ENCODE data around the gene RBSN.

RBSN gene

GRCh38 chr3:15081960-15082664, 16.8 kb downstream of the RBSN start:
- Histone ChIP-seq H3K4me3 (IDR thresholded peaks at IDR 0.05; ENCODE audit: insufficient read depth, low read depth, low read length) (no peak overlapping the region), H3K27ac (no peak overlapping the region), H3K9ac (no peak overlapping the region), H3K4me1 (ENCODE audit: low read depth, poor library complexity, severe bottlenecking) (no peaks in the 10 kb centered on the region), H4K20me1 (ENCODE audit: insufficient read depth) (no peaks in the 10 kb centered on the region), H2AFZ (ENCODE audit: low read depth) (no peak overlapping the region), H3K36me3 (ENCODE audit: insufficient read depth) (no peaks in the 10 kb centered on the region), H3K4me2 (no peak overlapping the region), H3K79me2 (ENCODE audit: insufficient read depth, low read depth) (no peaks in the 10 kb centered on the region), H3K27me3 (ENCODE audit: insufficient read depth, low read depth) (no peaks in the 10 kb centered on the region)
- TF ChIP-seq, protein P1, sequence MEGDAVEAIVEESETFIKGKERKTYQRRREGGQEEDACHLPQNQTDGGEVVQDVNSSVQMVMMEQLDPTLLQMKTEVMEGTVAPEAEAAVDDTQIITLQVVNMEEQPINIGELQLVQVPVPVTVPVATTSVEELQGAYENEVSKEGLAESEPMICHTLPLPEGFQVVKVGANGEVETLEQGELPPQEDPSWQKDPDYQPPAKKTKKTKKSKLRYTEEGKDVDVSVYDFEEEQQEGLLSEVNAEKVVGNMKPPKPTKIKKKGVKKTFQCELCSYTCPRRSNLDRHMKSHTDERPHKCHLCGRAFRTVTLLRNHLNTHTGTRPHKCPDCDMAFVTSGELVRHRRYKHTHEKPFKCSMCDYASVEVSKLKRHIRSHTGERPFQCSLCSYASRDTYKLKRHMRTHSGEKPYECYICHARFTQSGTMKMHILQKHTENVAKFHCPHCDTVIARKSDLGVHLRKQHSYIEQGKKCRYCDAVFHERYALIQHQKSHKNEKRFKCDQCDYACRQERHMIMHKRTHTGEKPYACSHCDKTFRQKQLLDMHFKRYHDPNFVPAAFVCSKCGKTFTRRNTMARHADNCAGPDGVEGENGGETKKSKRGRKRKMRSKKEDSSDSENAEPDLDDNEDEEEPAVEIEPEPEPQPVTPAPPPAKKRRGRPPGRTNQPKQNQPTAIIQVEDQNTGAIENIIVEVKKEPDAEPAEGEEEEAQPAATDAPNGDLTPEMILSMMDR (conservative IDR thresholded peaks at IDR 0.05; ENCODE audit: low read depth, low read length) = no peak

GRCh38 chr3:15079091-15079490, 19.9 kb downstream of the RBSN start:
- no peaks in the 10 kb centered on the region for H3K79me2 ChIP-seq (ENCODE audit: insufficient read depth, low read depth)
- no peaks in the 10 kb centered on the region for H4K20me1 ChIP-seq (ENCODE audit: insufficient read depth)
- H2AFZ ChIP-seq (ENCODE audit: low read depth) = no peak overlapping the region
- no peak overlapping the region for H3K4me3 ChIP-seq (IDR thresholded peaks at IDR 0.05; ENCODE audit: insufficient read depth, low read depth, low read length)
- H3K27me3 ChIP-seq (ENCODE audit: insufficient read depth, low read depth) = no peaks in the 10 kb centered on the region
- TF ChIP-seq, protein P1 (conservative IDR thresholded peaks at IDR 0.05; ENCODE audit: low read depth, low read length) = no peak
- no peak overlapping the region for H3K27ac ChIP-seq
- no peak overlapping the region for H3K4me2 ChIP-seq
- H3K4me1 ChIP-seq (ENCODE audit: low read depth, poor library complexity, severe bottlenecking) = no peaks in the 10 kb centered on the region
- no peak overlapping the region for H3K9ac ChIP-seq
- no peaks in the 10 kb centered on the region for H3K36me3 ChIP-seq (ENCODE audit: insufficient read depth)

DNA sequence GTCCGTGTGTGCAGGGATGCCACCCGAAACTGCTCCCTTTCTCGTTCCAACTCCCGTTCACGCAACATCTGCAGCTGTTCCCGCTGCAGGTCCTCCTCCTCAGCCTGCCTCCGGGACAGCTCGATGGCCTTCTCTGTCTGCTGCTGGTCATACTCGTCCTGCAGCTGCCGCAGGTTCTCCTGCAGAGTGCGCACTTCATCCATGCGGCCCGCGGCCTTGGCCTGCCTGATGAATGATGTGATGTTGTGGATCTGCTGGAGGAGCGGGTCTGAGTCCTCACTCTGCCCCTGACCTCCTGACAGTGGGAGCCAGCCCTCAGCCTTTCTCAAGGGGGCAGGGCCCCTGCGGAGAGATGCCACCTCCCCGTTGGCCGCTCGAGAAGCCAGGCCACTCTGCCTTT, 24.4 kb downstream of the RBSN start:
- H3K9ac ChIP-seq = no peak overlapping the region
- no peaks in the 10 kb centered on the region for H3K79me2 ChIP-seq (ENCODE audit: insufficient read depth, low read depth)
- no peak overlapping the region for H2AFZ ChIP-seq (ENCODE audit: low read depth)
- H3K4me1 ChIP-seq (ENCODE audit: low read depth, poor library complexity, severe bottlenecking) = no peaks in the 10 kb centered on the region
- no peaks in the 10 kb centered on the region for H3K36me3 ChIP-seq (ENCODE audit: insufficient read depth)
- no peak overlapping the region for H3K27ac ChIP-seq
- H3K4me2 ChIP-seq = no peak overlapping the region
- no peaks in the 10 kb centered on the region for H4K20me1 ChIP-seq (ENCODE audit: insufficient read depth)
- TF ChIP-seq, protein P1 (conservative IDR thresholded peaks at IDR 0.05; ENCODE audit: low read depth, low read length) = no peak
- H3K4me3 ChIP-seq (IDR thresholded peaks at IDR 0.05; ENCODE audit: insufficient read depth, low read depth, low read length) = no peak overlapping the region
- H3K27me3 ChIP-seq (ENCODE audit: insufficient read depth, low read depth) = no peaks in the 10 kb centered on the region

GRCh38 chr3:15071699-15072098, 27.2 kb downstream of the RBSN start:
- no peaks in the 10 kb centered on the region for H3K79me2 ChIP-seq (ENCODE audit: insufficient read depth, low read depth)
- no peak overlapping the region for H3K27ac ChIP-seq
- H3K4me2 ChIP-seq = no peak overlapping the region
- no peak overlapping the region for H3K9ac ChIP-seq
- H3K4me3 ChIP-seq (IDR thresholded peaks at IDR 0.05; ENCODE audit: insufficient read depth, low read depth, low read length) = no peak overlapping the region
- no peaks in the 10 kb centered on the region for H3K4me1 ChIP-seq (ENCODE audit: low read depth, poor library complexity, severe bottlenecking)
- no peaks in the 10 kb centered on the region for H3K36me3 ChIP-seq (ENCODE audit: insufficient read depth)
- H4K20me1 ChIP-seq (ENCODE audit: insufficient read depth) = no peaks in the 10 kb centered on the region
- TF ChIP-seq, protein P1 (conservative IDR thresholded peaks at IDR 0.05; ENCODE audit: low read depth, low read length) = no peak
- H3K27me3 ChIP-seq (ENCODE audit: insufficient read depth, low read depth) = no peaks in the 10 kb centered on the region
- H2AFZ ChIP-seq (ENCODE audit: low read depth) = no peak overlapping the region
